ENCODE results near the gene AP3B1.

The AP3B1 gene

GRCh38 chr5:78005021-78005785 is 289.3 kb downstream of the AP3B1 start:
- no peak overlapping the region for H3K27ac Mint-ChIP-seq
- H3K27me3 Mint-ChIP-seq, result no peaks in the 10 kb centered on the region
- no peaks in the 10 kb centered on the region for H3K4me1 Mint-ChIP-seq
- H3K4me3 Mint-ChIP-seq, result no peak overlapping the region
- no peaks in the 10 kb centered on the region for H3K9me3 Mint-ChIP-seq
- no peak for ATAC-seq
- peaks cover 16% of the 10 kb centered on the region for H3K36me3 Mint-ChIP-seq

- Mint-ChIP-seq H3K4me3 (no peak overlapping the region), H3K27ac (no peak overlapping the region), H3K9me3 (no peaks in the 10 kb centered on the region), H3K4me1 (no peaks in the 10 kb centered on the region), H3K27me3 (no peaks in the 10 kb centered on the region), H3K36me3 (peaks cover 20% of the 10 kb centered on the region)
- no peak for ATAC-seq
Measured at GRCh38 chr5:78004559-78004958, 289.9 kb downstream of the AP3B1 start.

- no peak overlapping the region for H3K4me3 Mint-ChIP-seq
- ATAC-seq, result no peak
- H3K27me3 Mint-ChIP-seq, result no peaks in the 10 kb centered on the region
- H3K9me3 Mint-ChIP-seq, result no peaks in the 10 kb centered on the region
- H3K4me1 Mint-ChIP-seq, result no peaks in the 10 kb centered on the region
- H3K36me3 Mint-ChIP-seq, result peaks cover 27% of the 10 kb centered on the region
- H3K27ac Mint-ChIP-seq, result no peak overlapping the region
Measured at GRCh38 chr5:78003919-78004318, 290.6 kb downstream of the AP3B1 start.

GRCh38 chr5:78003450-78003849 is 291.0 kb downstream of the AP3B1 start:
- no peaks in the 10 kb centered on the region for H3K9me3 Mint-ChIP-seq
- H3K36me3 Mint-ChIP-seq, result peaks cover 32% of the 10 kb centered on the region
- no peaks in the 10 kb centered on the region for H3K27me3 Mint-ChIP-seq
- H3K4me1 Mint-ChIP-seq, result no peaks in the 10 kb centered on the region
- no peak overlapping the region for H3K27ac Mint-ChIP-seq
- ATAC-seq, result no peak
- no peak overlapping the region for H3K4me3 Mint-ChIP-seq

GRCh38 chr5:78002690-78003089 is 291.8 kb downstream of the AP3B1 start:
- no peaks in the 10 kb centered on the region for H3K4me1 Mint-ChIP-seq
- no peak for ATAC-seq
- H3K9me3 Mint-ChIP-seq, result no peaks in the 10 kb centered on the region
- H3K36me3 Mint-ChIP-seq, result peaks cover 35% of the 10 kb centered on the region
- H3K27ac Mint-ChIP-seq, result no peak overlapping the region
- H3K4me3 Mint-ChIP-seq, result no peak overlapping the region
- H3K27me3 Mint-ChIP-seq, result no peaks in the 10 kb centered on the region

- H3K27ac Mint-ChIP-seq, result no peak overlapping the region
- no peaks in the 10 kb centered on the region for H3K9me3 Mint-ChIP-seq
- H3K27me3 Mint-ChIP-seq, result no peaks in the 10 kb centered on the region
- H3K4me3 Mint-ChIP-seq, result no peak overlapping the region
- no peak for ATAC-seq
- no peaks in the 10 kb centered on the region for H3K4me1 Mint-ChIP-seq
- peaks cover 42% of the 10 kb centered on the region for H3K36me3 Mint-ChIP-seq
Measured at GRCh38 chr5:78001197-78001596, 293.3 kb downstream of the AP3B1 start.

GRCh38 chr5:78000191-78000590 is 294.3 kb downstream of the AP3B1 start:
- no peaks in the 10 kb centered on the region for H3K4me1 Mint-ChIP-seq
- peaks cover 37% of the 10 kb centered on the region for H3K36me3 Mint-ChIP-seq
- H3K27me3 Mint-ChIP-seq, result no peaks in the 10 kb centered on the region
- no peak overlapping the region for H3K27ac Mint-ChIP-seq
- H3K4me3 Mint-ChIP-seq, result no peak overlapping the region
- H3K9me3 Mint-ChIP-seq, result no peaks in the 10 kb centered on the region
- no peak for ATAC-seq

- no peak for ATAC-seq
- Mint-ChIP-seq H3K4me3 (no peak overlapping the region), H3K27ac (no peak overlapping the region), H3K4me1 (no peaks in the 10 kb centered on the region), H3K9me3 (no peaks in the 10 kb centered on the region), H3K36me3 (peaks cover 43% of the 10 kb centered on the region), H3K27me3 (no peaks in the 10 kb centered on the region)
Measured at GRCh38 chr5:77999399-77999798, 295.1 kb downstream of the AP3B1 start.

GRCh38 chr5:77996943-77997342 is 297.6 kb downstream of the AP3B1 start:
- Mint-ChIP-seq H3K27me3 (no peaks in the 10 kb centered on the region), H3K4me3 (no peak overlapping the region), H3K9me3 (no peaks in the 10 kb centered on the region), H3K36me3 (peaks cover 42% of the 10 kb centered on the region), H3K4me1 (no peaks in the 10 kb centered on the region), H3K27ac (no peak overlapping the region)
- ATAC-seq, result no peak

- H3K9me3 Mint-ChIP-seq, result no peaks in the 10 kb centered on the region
- no peak overlapping the region for H3K4me3 Mint-ChIP-seq
- no peaks in the 10 kb centered on the region for H3K27me3 Mint-ChIP-seq
- H3K4me1 Mint-ChIP-seq, result no peaks in the 10 kb centered on the region
- peaks cover 45% of the 10 kb centered on the region for H3K36me3 Mint-ChIP-seq
- H3K27ac Mint-ChIP-seq, result no peak overlapping the region
- ATAC-seq, result no peak
Measured at GRCh38 chr5:77995793-77996409, 298.6 kb downstream of the AP3B1 start.

GRCh38 chr5:77994943-77995342 is 299.6 kb downstream of the AP3B1 start:
- H3K9me3 Mint-ChIP-seq, result no peaks in the 10 kb centered on the region
- H3K4me1 Mint-ChIP-seq, result no peaks in the 10 kb centered on the region
- no peaks in the 10 kb centered on the region for H3K27me3 Mint-ChIP-seq
- no peak overlapping the region for H3K27ac Mint-ChIP-seq
- H3K4me3 Mint-ChIP-seq, result no peak overlapping the region
- no peak for ATAC-seq
- peaks cover 41% of the 10 kb centered on the region for H3K36me3 Mint-ChIP-seq

GRCh38 chr5:77993855-77994318 is 300.6 kb downstream of the AP3B1 start:
- no peak for ATAC-seq
- H3K27me3 Mint-ChIP-seq, result no peaks in the 10 kb centered on the region
- H3K36me3 Mint-ChIP-seq, result peaks cover 32% of the 10 kb centered on the region
- H3K27ac Mint-ChIP-seq, result no peak overlapping the region
- H3K9me3 Mint-ChIP-seq, result no peaks in the 10 kb centered on the region
- H3K4me1 Mint-ChIP-seq, result no peaks in the 10 kb centered on the region
- no peak overlapping the region for H3K4me3 Mint-ChIP-seq

GRCh38 chr5:77993141-77993854 is 301.2 kb downstream of the AP3B1 start:
- no peak overlapping the region for H3K27ac Mint-ChIP-seq
- no peaks in the 10 kb centered on the region for H3K27me3 Mint-ChIP-seq
- no peaks in the 10 kb centered on the region for H3K9me3 Mint-ChIP-seq
- no peaks in the 10 kb centered on the region for H3K4me1 Mint-ChIP-seq
- peaks cover 26% of the 10 kb centered on the region for H3K36me3 Mint-ChIP-seq
- H3K4me3 Mint-ChIP-seq, result no peak overlapping the region
- ATAC-seq, result no peak

GRCh38 chr5:77991084-77991483 is 303.4 kb downstream of the AP3B1 start:
- no peak overlapping the region for H3K27ac Mint-ChIP-seq
- no peak overlapping the region for H3K4me3 Mint-ChIP-seq
- H3K36me3 Mint-ChIP-seq, result peaks cover 17% of the 10 kb centered on the region
- no peaks in the 10 kb centered on the region for H3K9me3 Mint-ChIP-seq
- no peaks in the 10 kb centered on the region for H3K4me1 Mint-ChIP-seq
- no peak for ATAC-seq
- H3K27me3 Mint-ChIP-seq, result no peaks in the 10 kb centered on the region

GRCh38 chr5:77990020-77990419 is 304.5 kb downstream of the AP3B1 start:
- no peaks in the 10 kb centered on the region for H3K27me3 Mint-ChIP-seq

GRCh38 chr5:77987988-77988387 is 306.5 kb downstream of the AP3B1 start:
- no peaks in the 10 kb centered on the region for H3K27me3 Mint-ChIP-seq
- ATAC-seq, result no peak
- H3K4me3 Mint-ChIP-seq, result no peak overlapping the region
- peaks cover 8% of the 10 kb centered on the region for H3K36me3 Mint-ChIP-seq
- H3K9me3 Mint-ChIP-seq, result no peaks in the 10 kb centered on the region
- H3K4me1 Mint-ChIP-seq, result no peaks in the 10 kb centered on the region
- H3K27ac Mint-ChIP-seq, result no peak overlapping the region

More at GRCh38 chr5:77990020-77990419, 304.5 kb downstream of the AP3B1 start:
- peaks cover 17% of the 10 kb centered on the region for H3K36me3 Mint-ChIP-seq
- no peak for ATAC-seq
- no peaks in the 10 kb centered on the region for H3K4me1 Mint-ChIP-seq
- H3K9me3 Mint-ChIP-seq, result no peaks in the 10 kb centered on the region
- H3K4me3 Mint-ChIP-seq, result no peak overlapping the region
- no peak overlapping the region for H3K27ac Mint-ChIP-seq

All from stimulated activated memory B cell treated with anti-CD40 and anti-IgM and Interleukin-4, amounts not matched to agents 10 μg/mL and 1 μg/mL and 100 μg/mL, for 72 hours (primary cell).